Adipocyte (in vitro differentiated cells): ENCODE measurements around the gene VPS41.

Experiments
- DNase-seq: peaks from one replicate; pipeline ENCODE4 v3.0.0-alpha.2; 2015; ENCODE audit warnings: low read depth
- H3K27me3 ChIP-seq: replicated peaks from 2 replicates; pipeline ENCODE4 v1.7.0; 2013; ENCODE audit warnings: mild to moderate bottlenecking, low read length, moderate library complexity; ENCODE audit not compliant: control insufficient read depth, insufficient read depth
- H3K36me3 ChIP-seq: 2 replicates; pipeline ENCODE4 v1.7.0; 2013; ENCODE audit warnings: low read length, mild to moderate bottlenecking, moderate library complexity; ENCODE audit not compliant: control insufficient read depth, insufficient read depth, severe bottlenecking
- H3K4me1 ChIP-seq: 2 replicates; pipeline ENCODE4 v1.7.0; 2013; ENCODE audit warnings: mild to moderate bottlenecking, low read length, moderate library complexity; ENCODE audit not compliant: control insufficient read depth, insufficient read depth
- H3K4me3 ChIP-seq: 2 replicates; pipeline ENCODE4 v1.7.0; 2013; ENCODE audit warnings: mild to moderate bottlenecking, low read length, moderate library complexity
- H3K9ac ChIP-seq: 2 replicates; pipeline ENCODE4 v1.7.0; 2013; ENCODE audit warnings: mild to moderate bottlenecking, low read length, moderate library complexity
- H3K9me3 ChIP-seq: 2 replicates; pipeline ENCODE4 v1.7.0; 2013; ENCODE audit warnings: mild to moderate bottlenecking, low read length, moderate library complexity; ENCODE audit not compliant: control insufficient read depth

VPS41 gene

DNA sequence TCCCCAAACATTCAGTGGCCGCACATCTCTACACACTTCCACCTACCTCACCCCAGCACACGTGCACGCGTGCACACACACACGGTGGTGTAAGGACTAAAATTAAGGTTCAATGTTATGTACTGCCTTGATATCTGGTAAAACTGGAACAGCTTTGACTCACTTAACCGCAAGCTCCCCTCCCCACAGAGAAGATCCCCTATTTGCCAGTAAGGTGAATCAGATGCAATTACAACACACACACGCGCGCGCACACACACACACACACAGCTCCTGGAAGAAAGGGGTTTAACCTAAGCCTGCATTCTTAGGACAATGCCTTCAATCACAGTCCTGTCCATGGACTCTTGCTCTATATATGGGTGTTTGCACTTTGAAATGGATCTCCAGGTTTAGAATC, 25.5 kb upstream of the VPS41 start:
- H3K4me1 ChIP-seq, result no peaks in the 10 kb centered on the region
- H3K9me3 ChIP-seq, result no peaks in the 10 kb centered on the region
- H3K9ac ChIP-seq, result no peak overlapping the region
- DNase-seq, result no peak
- H3K27me3 ChIP-seq, result peaks cover 3% of the 10 kb centered on the region
- no peak overlapping the region for H3K4me3 ChIP-seq
- H3K36me3 ChIP-seq, result no peaks in the 10 kb centered on the region

DNA sequence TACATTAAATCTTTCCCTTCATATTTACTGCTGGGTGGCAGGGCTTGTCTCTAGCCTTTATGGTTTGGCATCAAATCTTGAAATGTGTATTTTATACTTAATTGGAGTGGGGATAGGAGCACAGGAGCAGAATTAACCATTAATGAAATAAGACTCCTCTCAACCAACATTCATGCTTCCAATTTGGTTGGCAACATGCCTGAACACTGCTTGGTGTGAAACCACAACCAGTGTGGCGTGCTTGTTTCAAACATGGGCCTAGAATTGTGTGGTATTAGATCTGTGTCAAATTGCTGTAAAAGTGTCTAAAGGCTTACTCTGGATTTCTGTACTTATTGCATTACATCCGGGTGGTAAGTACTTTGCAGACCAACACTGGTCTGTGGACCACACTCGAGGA, 25.1 kb upstream of the VPS41 start:
- Histone ChIP-seq H3K4me3 (no peak overlapping the region), H3K4me1 (no peaks in the 10 kb centered on the region), H3K9me3 (no peaks in the 10 kb centered on the region), H3K9ac (no peak overlapping the region), H3K27me3 (no peaks in the 10 kb centered on the region), H3K36me3 (no peaks in the 10 kb centered on the region)
- DNase-seq, result no peak

DNA sequence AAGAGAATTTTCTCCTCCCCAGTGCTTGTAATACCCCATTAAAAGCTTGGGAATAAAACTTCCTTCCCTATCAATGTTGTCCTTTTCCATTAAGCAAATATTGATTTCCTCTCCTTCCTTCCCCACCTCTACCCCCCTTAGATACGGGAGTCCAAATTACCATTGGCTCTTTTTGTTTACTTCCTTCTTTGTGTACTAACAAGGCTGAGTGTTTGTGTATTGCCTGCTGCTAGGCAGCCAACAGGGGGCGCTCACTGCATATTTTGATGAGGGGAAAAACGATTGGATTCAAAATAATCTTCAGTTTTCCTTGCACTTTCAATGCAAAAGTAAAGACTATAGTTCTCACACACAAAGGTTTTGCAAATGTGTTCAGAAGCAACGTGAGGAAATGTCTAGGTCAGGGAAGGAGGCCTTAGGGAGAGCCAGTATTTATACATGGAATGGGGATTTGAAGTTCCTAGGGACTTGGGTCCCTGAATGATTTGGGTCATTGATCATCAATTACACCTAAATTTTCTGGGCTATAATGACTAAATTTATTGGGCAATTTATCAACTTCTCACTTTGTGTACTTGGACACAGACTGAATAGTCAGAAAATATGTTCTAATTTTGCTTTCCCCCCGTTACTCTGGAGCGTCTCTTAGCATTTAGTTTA, 23.6 kb upstream of the VPS41 start:
- Histone ChIP-seq H3K4me3 (no peak overlapping the region), H3K36me3 (no peaks in the 10 kb centered on the region), H3K9ac (no peak overlapping the region), H3K4me1 (no peaks in the 10 kb centered on the region), H3K27me3 (no peaks in the 10 kb centered on the region), H3K9me3 (no peaks in the 10 kb centered on the region)
- DNase-seq, result peak; percentile 79

DNA sequence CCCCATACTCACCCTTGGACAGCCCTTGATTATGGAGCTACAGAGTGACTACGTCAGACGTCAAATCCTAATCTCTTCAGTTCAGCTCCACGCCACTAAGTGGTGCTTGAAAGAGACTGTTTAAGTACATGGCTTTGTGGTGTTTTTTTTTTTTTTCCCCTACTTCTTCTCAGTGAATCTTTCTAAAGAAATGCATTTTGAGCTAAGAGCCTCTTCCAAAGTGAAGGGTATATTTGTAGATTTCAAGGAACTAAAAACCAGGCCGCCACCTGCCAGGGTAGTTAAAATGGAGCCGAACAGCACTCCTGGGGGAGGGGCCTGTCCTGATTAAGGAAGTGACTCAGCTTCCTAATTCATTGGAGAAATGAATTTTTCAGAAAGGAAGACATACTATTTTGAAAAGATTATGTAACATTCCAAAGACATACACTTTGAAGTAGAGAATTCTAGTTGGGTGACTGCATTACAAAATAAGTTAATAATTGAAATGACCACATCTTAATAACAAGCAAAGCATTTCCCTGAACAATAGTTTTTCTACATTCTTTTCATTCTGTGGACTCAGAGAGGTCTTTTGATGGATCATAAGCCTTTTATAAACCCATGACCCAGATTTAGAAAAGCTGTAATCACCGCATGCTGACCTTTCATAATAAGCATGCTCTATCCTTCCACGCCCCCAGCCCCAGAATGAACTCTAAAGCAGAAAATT, 20.6 kb upstream of the VPS41 start:
- H3K4me3 ChIP-seq, result no peak overlapping the region
- peaks cover 3% of the 10 kb centered on the region for H3K27me3 ChIP-seq
- no peak overlapping the region for H3K9ac ChIP-seq
- no peaks in the 10 kb centered on the region for H3K9me3 ChIP-seq
- no peaks in the 10 kb centered on the region for H3K4me1 ChIP-seq
- no peak for DNase-seq
- no peaks in the 10 kb centered on the region for H3K36me3 ChIP-seq

DNA sequence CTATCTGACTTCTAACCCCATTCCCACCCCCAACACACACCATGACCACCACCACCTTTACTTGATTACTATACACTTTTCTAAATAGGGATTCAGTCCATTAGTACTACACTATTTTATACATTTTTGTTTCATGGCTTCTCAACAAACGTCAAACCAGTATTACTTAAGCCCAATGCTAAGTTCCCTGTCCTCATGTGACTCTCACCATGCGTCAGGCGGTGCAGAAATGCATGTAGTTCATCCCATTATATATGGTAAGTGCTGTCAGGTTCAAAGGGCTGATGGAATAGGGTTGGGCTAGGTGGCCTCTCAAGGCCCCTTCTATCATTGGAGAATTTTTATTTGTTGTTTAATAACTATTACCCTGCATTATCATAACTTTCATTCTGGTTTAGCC, 19.5 kb upstream of the VPS41 start:
- Histone ChIP-seq H3K4me3 (no peak overlapping the region), H3K9me3 (no peaks in the 10 kb centered on the region), H3K27me3 (peaks cover 6% of the 10 kb centered on the region), H3K9ac (no peak overlapping the region), H3K36me3 (no peaks in the 10 kb centered on the region), H3K4me1 (no peaks in the 10 kb centered on the region)
- DNase-seq, result no peak

DNA sequence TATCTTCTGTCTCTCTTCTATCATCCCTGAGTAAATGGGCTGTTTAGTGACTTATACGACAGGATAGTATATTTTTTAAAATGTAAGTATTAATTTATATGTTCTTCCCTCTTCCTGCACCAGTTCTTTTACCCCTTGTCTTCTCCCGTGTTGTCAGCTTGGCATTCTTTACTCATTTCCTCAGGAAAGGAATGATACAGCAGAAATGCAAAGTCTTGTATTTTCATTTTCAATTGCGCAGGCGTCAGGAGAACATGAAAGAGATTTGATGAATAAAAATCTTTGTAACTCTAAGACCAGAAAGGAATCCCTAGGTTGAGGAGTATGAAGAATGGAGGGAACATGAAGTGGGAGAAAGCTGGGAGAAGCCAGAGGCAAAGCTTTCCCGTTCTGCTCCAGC, 18.8 kb upstream of the VPS41 start:
- Histone ChIP-seq H3K4me3 (no peak overlapping the region), H3K9me3 (no peaks in the 10 kb centered on the region), H3K27me3 (peaks cover 14% of the 10 kb centered on the region), H3K4me1 (no peaks in the 10 kb centered on the region), H3K36me3 (no peaks in the 10 kb centered on the region), H3K9ac (no peak overlapping the region)
- DNase-seq, result no peak

DNA sequence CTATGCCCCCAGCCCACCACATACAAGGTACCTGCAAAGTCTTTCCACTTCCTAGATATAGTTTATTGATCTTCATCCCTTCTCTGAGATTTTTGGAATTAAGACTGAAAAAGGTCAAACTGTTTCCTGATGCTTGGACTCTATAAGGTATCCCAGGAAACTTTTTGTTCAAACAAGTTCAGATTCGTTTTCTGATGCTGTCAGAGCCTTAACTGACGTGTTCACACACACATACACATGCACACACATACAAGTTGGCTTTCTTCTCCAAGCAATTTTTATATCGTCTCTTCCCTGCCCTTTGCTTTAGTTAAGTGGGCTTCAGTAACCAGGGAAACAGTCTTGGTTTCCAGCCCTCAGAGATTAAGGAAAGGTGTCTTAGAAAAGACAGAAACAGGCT, 11.7 kb upstream of the VPS41 start:
- no peaks in the 10 kb centered on the region for H3K4me1 ChIP-seq
- no peak overlapping the region for H3K9ac ChIP-seq
- H3K36me3 ChIP-seq, result no peaks in the 10 kb centered on the region
- no peaks in the 10 kb centered on the region for H3K9me3 ChIP-seq
- peaks cover 14% of the 10 kb centered on the region for H3K27me3 ChIP-seq
- H3K4me3 ChIP-seq, result no peak overlapping the region
- no peak for DNase-seq

DNA sequence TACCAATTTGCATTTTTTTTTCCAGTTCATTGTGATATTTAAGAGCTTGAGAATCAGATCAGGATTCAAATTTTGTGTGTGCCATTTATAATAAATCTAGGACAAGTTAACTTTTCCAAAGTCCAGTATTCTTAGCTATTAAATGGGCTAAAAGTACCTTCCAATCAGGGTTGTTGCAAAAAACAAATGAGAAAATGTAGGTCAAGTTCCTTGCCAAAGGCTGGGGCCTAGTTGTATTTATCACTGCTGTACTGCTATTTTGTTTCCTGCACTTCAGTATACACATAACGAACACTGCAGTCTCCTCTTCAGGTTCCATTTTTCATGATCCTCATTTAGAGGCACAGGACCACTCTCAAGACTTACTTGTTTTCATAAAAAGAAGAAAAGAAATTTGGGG, 7.4 kb upstream of the VPS41 start:
- Histone ChIP-seq H3K4me1 (peaks cover 13% of the 10 kb centered on the region), H3K4me3 (no peak overlapping the region), H3K9ac (no peak overlapping the region), H3K27me3 (no peaks in the 10 kb centered on the region), H3K9me3 (no peaks in the 10 kb centered on the region), H3K36me3 (no peaks in the 10 kb centered on the region)
- no peak for DNase-seq

DNA sequence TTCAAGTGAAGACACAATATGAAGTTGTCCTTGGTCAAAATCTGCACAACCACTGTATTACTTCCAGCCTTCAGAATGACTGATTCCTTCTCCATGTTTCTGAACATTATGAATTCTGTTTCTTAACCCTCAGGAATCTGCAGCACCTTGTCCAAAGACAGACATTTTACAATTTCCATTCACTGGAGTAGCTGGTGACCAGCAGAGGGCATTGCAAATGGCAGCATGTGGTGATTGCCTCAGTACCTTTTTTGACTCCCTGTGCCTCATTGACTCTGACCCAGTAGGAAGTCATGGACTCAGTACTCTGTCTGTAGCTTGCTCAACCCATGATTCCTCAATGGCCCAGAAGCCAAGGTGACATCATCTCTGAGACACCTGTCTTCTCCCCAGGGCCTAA, 879 bp upstream of the VPS41 start:
- Histone ChIP-seq H3K27me3 (no peaks in the 10 kb centered on the region), H3K4me3 (no peak overlapping the region), H3K36me3 (no peaks in the 10 kb centered on the region), H3K9me3 (no peaks in the 10 kb centered on the region), H3K4me1 (peaks cover 18% of the 10 kb centered on the region), H3K9ac (no peak overlapping the region)
- no peak for DNase-seq

DNA sequence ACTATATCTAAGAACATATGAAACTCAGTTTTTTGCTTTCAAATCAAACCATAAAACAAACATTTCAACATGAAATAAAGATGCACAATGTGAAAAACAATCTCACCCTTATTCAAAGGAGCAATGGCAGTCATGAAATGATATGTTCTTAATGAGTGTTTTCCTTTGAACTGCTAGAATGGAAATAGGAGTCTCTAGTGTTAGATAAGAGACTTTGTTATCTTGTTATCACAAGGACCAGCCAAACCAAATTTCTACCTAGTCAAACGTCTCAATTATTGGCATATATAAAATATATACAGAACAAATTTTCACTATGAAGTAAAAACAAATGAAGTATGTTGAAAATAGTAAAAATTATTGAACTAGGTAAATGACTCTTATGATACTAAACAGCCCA, 1.2 kb downstream of the VPS41 start:
- Histone ChIP-seq H3K36me3 (no peaks in the 10 kb centered on the region), H3K4me3 (peak overlapping the region; percentile 94), H3K4me1 (peaks cover 9% of the 10 kb centered on the region), H3K9me3 (no peaks in the 10 kb centered on the region), H3K9ac (no peak overlapping the region), H3K27me3 (no peaks in the 10 kb centered on the region)
- no peak for DNase-seq

DNA sequence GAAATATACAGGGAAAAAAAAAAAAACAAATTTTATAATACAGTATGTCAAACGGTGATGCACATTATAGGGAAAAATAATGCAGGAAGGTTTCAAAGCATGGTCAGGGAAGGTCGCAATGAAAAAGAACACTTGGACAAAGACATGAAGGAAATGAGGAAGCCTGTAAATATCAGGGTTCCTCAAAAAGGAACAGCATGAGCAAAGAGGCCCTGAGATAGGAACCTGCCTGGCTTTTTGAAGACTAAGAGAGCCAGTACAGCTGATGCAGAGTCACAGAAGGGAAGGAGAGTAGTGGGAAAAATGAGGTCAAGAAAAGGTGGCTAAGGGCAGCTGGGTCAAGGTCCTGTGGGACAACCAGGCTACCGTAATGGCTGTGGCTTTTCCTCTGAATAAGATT, 1.9 kb downstream of the VPS41 start:
- H3K4me3 ChIP-seq, result no peak overlapping the region
- H3K36me3 ChIP-seq, result no peaks in the 10 kb centered on the region
- DNase-seq, result no peak
- no peaks in the 10 kb centered on the region for H3K27me3 ChIP-seq
- no peak overlapping the region for H3K9ac ChIP-seq
- H3K4me1 ChIP-seq, result peaks cover 5% of the 10 kb centered on the region
- no peaks in the 10 kb centered on the region for H3K9me3 ChIP-seq
